SK-N-SH (cell line): ENCODE measurements around the gene PXMP4. TPM values are rescaled to one million over a fixed set of nuclear protein-coding genes. Genes with fewer than 3 reads are reported as not detected.

Experiments used
- polyA plus RNA-seq, 3 experiments: library from polyadenylated mRNA; depleted of rRNA; stranded (reverse); fragments of >200 nt; gene quantifications; 2 replicates each; pipeline ENCODE4 v1.2.3, GENCODE V29; 2012

The PXMP4 gene
- polyA plus RNA-seq, 1 of the 3 experiments (the other 2 are of a cell fraction), result 5.6 TPM

Other genes with a start within 250 kb of the PXMP4 start
- gene CBFA2T2, start 230.2 kb downstream of the PXMP4 start, polyA plus RNA-seq (2012; rRNA removed), result 11.0 and 11.7 TPM in 2 replicates
- 0.12 and 0.13 TPM in 2 replicates for gene C20orf144, start 58.0 kb downstream of the PXMP4 start, polyA plus RNA-seq (2012; rRNA removed)
- 0.19 and 0.25 TPM in 2 replicates for gene ACTL10, start 53.4 kb downstream of the PXMP4 start, polyA plus RNA-seq (2012; rRNA removed)
- 20.1 and 25.1 TPM in 2 replicates for gene NECAB3, start 45.9 kb downstream of the PXMP4 start, polyA plus RNA-seq (2012; rRNA removed)
- 12.4 and 15.0 TPM in 2 replicates for gene E2F1, start 33.9 kb downstream of the PXMP4 start, polyA plus RNA-seq (2012; rRNA removed)
- gene ZNF341, start 11.7 kb upstream of the PXMP4 start, polyA plus RNA-seq (2012; rRNA removed), result 2.8 and 3.2 TPM in 2 replicates
- gene CHMP4B, start 91.0 kb upstream of the PXMP4 start, polyA plus RNA-seq (2012; rRNA removed), result 83.1 and 123 TPM in 2 replicates